SK-N-SH (cell line): ENCODE data around the gene ODAM.

Source experiments
- ELF1 ChIP-seq: IDR thresholded peaks from 2 replicates; pipeline ENCODE4 v1.4.0; 2012
- EZH2phosphoT487 ChIP-seq: fragments of 200-600 bp; sonication (generic); IDR thresholded peaks from 2 replicates; pipeline ENCODE4 v1.6.1; 2017; ENCODE audit warnings: low read depth, mixed run types, mild to moderate bottlenecking, antibody characterized with exemption, moderate library complexity, borderline replicate concordance
- MXI1 ChIP-seq: IDR thresholded peaks from 2 replicates; pipeline ENCODE4 v1.6.1; 2012; ENCODE audit warnings: mild to moderate bottlenecking, low read depth, low read length, improper control_type of control experiment
- NRF1 ChIP-seq: IDR thresholded peaks from 2 replicates; pipeline ENCODE4 v1.6.1; 2012; ENCODE audit warnings: low read depth, mild to moderate bottlenecking, low read length
- POLR2AphosphoS5 ChIP-seq: IDR thresholded peaks from 2 replicates; pipeline ENCODE4 v1.6.1; 2012; ENCODE audit warnings: low read depth, low read length
- SIN3A ChIP-seq: IDR thresholded peaks from 2 replicates; pipeline ENCODE4 v1.6.1; 2012; ENCODE audit warnings: low read depth, mild to moderate bottlenecking, low read length, moderate library complexity, borderline replicate concordance
- SMC3 ChIP-seq: IDR thresholded peaks from 2 replicates; pipeline ENCODE4 v1.6.1; 2012; ENCODE audit warnings: low read depth, low read length, improper control_type of control experiment
- TF ChIP-seq, protein P1 (sequence below): fragments of 150-350 bp; IDR thresholded peaks from 2 replicates; pipeline ENCODE4 v1.6.1; 2017; ENCODE audit warnings: antibody characterized with exemption, low read length, low read depth, borderline replicate concordance
- TF ChIP-seq, protein P2 (sequence below): fragments of 200-600 bp; sonication (generic); IDR thresholded peaks from 2 replicates; pipeline ENCODE4 v1.6.1; 2017; ENCODE audit warnings: antibody characterized with exemption, mild to moderate bottlenecking, moderate library complexity
- TF ChIP-seq, protein P3 (sequence below): IDR thresholded peaks from 2 replicates; pipeline ENCODE4; 2012
- TF ChIP-seq, protein P4 (sequence below): IDR thresholded peaks from 2 replicates; pipeline ENCODE4 v1.4.0; 2012; ENCODE audit warnings: low read depth
- TF ChIP-seq, protein P5 (sequence below): IDR thresholded peaks from 2 replicates; pipeline ENCODE4 v1.6.1; 2012; ENCODE audit warnings: mild to moderate bottlenecking, low read depth, low read length, moderate library complexity
- TF ChIP-seq, protein P6 (sequence below): IDR thresholded peaks from 2 replicates; pipeline ENCODE4 v1.4.0; 2012; ENCODE audit warnings: low read depth, borderline replicate concordance

DNA sequence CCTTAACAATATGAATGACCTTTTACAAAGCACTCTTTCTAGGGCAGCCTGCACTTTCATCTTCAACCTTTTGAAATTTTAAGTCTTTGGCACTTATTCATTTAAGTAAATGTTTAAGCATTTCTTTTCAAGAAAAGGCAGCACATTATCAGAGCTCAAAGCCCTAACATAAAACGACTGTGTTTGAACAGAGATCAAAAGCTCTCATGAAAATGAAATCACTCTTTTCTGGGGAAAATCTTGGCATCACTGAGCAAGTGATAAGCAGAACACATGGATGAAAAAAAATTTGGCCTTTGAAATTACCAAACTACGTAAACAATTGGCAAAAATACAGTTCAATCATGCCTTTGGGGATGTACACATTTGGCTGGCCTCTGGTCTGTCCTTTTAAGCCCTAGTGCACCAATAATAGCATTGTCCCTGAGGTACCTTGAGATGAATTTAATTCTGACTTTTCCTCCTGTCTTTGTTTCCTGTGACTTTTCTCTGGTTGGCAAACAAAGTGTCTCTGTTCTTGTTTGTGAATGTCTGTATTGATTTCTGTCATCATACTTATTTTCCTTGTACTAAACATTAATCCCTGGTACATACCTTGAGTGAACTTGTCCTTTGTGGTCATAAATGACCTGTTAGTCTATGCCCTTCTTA is 12.9 kb upstream of the ODAM start:
- TF ChIP-seq, protein P1, sequence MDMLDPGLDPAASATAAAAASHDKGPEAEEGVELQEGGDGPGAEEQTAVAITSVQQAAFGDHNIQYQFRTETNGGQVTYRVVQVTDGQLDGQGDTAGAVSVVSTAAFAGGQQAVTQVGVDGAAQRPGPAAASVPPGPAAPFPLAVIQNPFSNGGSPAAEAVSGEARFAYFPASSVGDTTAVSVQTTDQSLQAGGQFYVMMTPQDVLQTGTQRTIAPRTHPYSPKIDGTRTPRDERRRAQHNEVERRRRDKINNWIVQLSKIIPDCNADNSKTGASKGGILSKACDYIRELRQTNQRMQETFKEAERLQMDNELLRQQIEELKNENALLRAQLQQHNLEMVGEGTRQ = no peak
- TF ChIP-seq, protein P2, sequence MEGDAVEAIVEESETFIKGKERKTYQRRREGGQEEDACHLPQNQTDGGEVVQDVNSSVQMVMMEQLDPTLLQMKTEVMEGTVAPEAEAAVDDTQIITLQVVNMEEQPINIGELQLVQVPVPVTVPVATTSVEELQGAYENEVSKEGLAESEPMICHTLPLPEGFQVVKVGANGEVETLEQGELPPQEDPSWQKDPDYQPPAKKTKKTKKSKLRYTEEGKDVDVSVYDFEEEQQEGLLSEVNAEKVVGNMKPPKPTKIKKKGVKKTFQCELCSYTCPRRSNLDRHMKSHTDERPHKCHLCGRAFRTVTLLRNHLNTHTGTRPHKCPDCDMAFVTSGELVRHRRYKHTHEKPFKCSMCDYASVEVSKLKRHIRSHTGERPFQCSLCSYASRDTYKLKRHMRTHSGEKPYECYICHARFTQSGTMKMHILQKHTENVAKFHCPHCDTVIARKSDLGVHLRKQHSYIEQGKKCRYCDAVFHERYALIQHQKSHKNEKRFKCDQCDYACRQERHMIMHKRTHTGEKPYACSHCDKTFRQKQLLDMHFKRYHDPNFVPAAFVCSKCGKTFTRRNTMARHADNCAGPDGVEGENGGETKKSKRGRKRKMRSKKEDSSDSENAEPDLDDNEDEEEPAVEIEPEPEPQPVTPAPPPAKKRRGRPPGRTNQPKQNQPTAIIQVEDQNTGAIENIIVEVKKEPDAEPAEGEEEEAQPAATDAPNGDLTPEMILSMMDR = no peak
- TF ChIP-seq POLR2AphosphoS5 = no peak
- TF ChIP-seq, protein P3, sequence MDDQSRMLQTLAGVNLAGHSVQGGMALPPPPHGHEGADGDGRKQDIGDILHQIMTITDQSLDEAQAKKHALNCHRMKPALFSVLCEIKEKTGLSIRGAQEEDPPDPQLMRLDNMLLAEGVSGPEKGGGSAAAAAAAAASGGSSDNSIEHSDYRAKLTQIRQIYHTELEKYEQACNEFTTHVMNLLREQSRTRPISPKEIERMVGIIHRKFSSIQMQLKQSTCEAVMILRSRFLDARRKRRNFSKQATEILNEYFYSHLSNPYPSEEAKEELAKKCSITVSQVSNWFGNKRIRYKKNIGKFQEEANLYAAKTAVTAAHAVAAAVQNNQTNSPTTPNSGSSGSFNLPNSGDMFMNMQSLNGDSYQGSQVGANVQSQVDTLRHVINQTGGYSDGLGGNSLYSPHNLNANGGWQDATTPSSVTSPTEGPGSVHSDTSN = no peak
- no peak for TF ChIP-seq SMC3
- TF ChIP-seq NRF1 = no peak
- TF ChIP-seq, protein P4, sequence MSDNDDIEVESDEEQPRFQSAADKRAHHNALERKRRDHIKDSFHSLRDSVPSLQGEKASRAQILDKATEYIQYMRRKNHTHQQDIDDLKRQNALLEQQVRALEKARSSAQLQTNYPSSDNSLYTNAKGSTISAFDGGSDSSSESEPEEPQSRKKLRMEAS = no peak
- TF ChIP-seq EZH2phosphoT487 = no peak
- no peak for TF ChIP-seq MXI1
- TF ChIP-seq, protein P5, sequence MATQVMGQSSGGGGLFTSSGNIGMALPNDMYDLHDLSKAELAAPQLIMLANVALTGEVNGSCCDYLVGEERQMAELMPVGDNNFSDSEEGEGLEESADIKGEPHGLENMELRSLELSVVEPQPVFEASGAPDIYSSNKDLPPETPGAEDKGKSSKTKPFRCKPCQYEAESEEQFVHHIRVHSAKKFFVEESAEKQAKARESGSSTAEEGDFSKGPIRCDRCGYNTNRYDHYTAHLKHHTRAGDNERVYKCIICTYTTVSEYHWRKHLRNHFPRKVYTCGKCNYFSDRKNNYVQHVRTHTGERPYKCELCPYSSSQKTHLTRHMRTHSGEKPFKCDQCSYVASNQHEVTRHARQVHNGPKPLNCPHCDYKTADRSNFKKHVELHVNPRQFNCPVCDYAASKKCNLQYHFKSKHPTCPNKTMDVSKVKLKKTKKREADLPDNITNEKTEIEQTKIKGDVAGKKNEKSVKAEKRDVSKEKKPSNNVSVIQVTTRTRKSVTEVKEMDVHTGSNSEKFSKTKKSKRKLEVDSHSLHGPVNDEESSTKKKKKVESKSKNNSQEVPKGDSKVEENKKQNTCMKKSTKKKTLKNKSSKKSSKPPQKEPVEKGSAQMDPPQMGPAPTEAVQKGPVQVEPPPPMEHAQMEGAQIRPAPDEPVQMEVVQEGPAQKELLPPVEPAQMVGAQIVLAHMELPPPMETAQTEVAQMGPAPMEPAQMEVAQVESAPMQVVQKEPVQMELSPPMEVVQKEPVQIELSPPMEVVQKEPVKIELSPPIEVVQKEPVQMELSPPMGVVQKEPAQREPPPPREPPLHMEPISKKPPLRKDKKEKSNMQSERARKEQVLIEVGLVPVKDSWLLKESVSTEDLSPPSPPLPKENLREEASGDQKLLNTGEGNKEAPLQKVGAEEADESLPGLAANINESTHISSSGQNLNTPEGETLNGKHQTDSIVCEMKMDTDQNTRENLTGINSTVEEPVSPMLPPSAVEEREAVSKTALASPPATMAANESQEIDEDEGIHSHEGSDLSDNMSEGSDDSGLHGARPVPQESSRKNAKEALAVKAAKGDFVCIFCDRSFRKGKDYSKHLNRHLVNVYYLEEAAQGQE = no peak
- TF ChIP-seq SIN3A = no peak
- TF ChIP-seq ELF1 = no peak
- TF ChIP-seq, protein P6, sequence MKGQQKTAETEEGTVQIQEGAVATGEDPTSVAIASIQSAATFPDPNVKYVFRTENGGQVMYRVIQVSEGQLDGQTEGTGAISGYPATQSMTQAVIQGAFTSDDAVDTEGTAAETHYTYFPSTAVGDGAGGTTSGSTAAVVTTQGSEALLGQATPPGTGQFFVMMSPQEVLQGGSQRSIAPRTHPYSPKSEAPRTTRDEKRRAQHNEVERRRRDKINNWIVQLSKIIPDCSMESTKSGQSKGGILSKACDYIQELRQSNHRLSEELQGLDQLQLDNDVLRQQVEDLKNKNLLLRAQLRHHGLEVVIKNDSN = no peak
